Spinal cord (tissue), 10 donors: ENCODE data around the gene CPNE6. TPM values are rescaled to one million over a fixed set of nuclear protein-coding genes. Genes with fewer than 3 reads are reported as not detected.
"Not testable (repeated sequence)": the region's sequence is repeated elsewhere in the genome, so short reads cannot be mapped to it uniquely, and the experiment has no call there.

ENCODE experiments used
- DNase-seq, 6 donors: peaks; one replicate each; pipeline versions ENCODE4 v3.0.0 to v3.0.0-alpha.2; 2013 to 2015; ENCODE audit warnings: low spot score in 6 of 6, low read depth in 4 of 6
- H3K27ac ChIP-seq: one replicate; pipeline ENCODE4 v1.5.1; 2013; ENCODE audit warnings: low read depth, low read length, control low read depth
- H3K27me3 ChIP-seq: one replicate; pipeline ENCODE4 v1.6.1; 2013; ENCODE audit warnings: low read length; ENCODE audit not compliant: control insufficient read depth, insufficient read depth
- H3K36me3 ChIP-seq: one replicate; pipeline ENCODE4 v1.6.1; 2013; ENCODE audit warnings: low read length; ENCODE audit not compliant: control insufficient read depth, insufficient read depth
- H3K4me1 ChIP-seq: one replicate; pipeline ENCODE4 v1.6.1; 2013; ENCODE audit warnings: low read length; ENCODE audit not compliant: control insufficient read depth, insufficient read depth
- H3K4me3 ChIP-seq: one replicate; pipeline ENCODE4 v1.5.1; 2013; ENCODE audit warnings: low read depth, low read length, control low read depth
- H3K9me3 ChIP-seq: one replicate; pipeline ENCODE4 v1.6.1; 2013; ENCODE audit warnings: low read length; ENCODE audit not compliant: control insufficient read depth, insufficient read depth
- WGBS: methylation state at CpG from one replicate; pipeline ENCODE4 v1.1.5; 2013; ENCODE audit warnings: missing lambda C conversion rate; ENCODE audit not compliant: insufficient coverage; 5-methylcytosine and 5-hydroxymethylcytosine counted together
- long read RNA-seq, 4 donors: transcript quantifications; one replicate each; lab custom pipeline, GENCODE V29; 2026
- polyA plus RNA-seq, 2 donors: library from polyadenylated mRNA; unstranded; fragments of 120-200 nt; gene quantifications; one replicate each; pipeline ENCODE4 v1.2.1, GENCODE V29; 2013; ENCODE audit not compliant: insufficient read length in 2 of 2
- total RNA-seq, 2 donors: library from RNA; depleted of rRNA in 1 of 2; stranded (reverse); fragments of 120-200 nt in 1 of 2; fragments of >200 nt in 1 of 2; gene quantifications; one replicate each; pipeline versions ENCODE4 v1.2.3 to v1.2.4, GENCODE V29; 2013 to 2014
- donor health status: healthy.

CPNE6 gene
- total RNA-seq (10 to 100 TPM in 1 of 2 donors, 1 to 10 TPM in 1; 1.7 to 55.7 TPM), polyA plus RNA-seq (10 to 100 TPM; 14.1 to 15.1 TPM)
- long read RNA-seq, donor 1, result 0 reads
- long read RNA-seq, donor 2, result 0 reads
- long read RNA-seq, donor 3, result 0 reads
- long read RNA-seq, donor 4, result 0 reads

DNA sequence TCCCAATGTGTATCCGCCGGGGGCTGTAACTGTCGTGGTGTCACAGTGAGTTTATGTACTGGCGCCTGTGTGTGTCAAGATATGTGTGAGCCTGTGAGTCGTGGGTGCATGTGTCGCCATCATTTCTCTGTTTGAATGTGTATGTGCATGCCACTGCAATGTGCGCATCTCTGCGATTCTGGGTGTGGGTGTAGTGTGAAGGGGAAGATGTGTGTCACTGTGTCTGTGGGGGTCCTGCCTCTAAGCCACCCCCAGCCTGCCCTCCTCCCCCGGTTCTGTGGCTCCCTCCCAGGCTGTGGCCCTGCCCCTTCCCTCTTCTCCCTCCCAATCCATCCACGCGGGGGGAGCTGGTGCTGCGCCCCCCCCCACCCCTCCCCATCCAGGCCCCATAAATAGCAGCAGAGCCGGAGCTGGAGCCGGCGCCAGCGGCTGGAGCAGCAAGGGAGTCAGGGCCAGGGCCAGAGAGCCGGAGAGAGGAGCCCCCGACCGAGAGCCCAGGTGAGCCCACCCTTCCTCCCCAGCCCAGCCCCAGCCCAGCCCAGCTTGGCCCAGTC, at the start of gene CPNE6:
Gene CPNE6 (plus strand): TSS at position 419 of the 554 bp plus-strand sequence. CDS start 1,375 bp downstream, outside the sequence.
- H3K36me3 ChIP-seq, result peaks cover 27% of the 10 kb centered on the region
- H3K4me3 ChIP-seq, result no peak within 1 kb of the TSS
- no peaks in the 10 kb centered on the region for H3K9me3 ChIP-seq
- DNase-seq, result peak in 1 of 6 donors; percentile 49
- no peaks in the 10 kb centered on the region for H3K27me3 ChIP-seq
- H3K4me1 ChIP-seq, result peaks cover 40% of the 10 kb centered on the region
- WGBS, result 66% methylated on average over 14 of the region's 19 CpGs
- no peak within 1 kb of the TSS for H3K27ac ChIP-seq

DNA sequence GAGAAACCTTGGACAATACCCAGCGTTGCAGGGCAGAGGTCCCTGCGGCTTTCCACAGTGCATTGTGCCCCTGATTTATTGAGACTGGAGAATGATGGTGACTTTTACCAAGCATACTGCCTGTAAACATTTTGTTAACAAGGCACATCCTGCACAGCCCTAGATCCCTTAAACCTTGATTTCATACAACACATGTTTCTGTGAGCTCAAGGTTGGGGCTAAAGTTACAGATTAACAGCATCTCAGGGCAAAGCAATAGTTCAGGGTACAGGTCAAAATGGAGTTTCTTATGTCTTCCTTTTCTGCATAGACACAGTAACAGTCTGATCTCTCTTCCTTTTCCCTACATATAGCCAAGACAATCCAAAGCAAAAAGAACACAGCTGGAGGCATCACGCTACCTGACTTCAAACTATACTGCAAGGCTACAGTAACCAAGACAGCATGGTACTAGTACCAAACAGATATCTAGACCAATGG, 46.4 kb upstream of the CPNE6 start:
- H3K4me1 ChIP-seq, H3K4me3 ChIP-seq, H3K27ac ChIP-seq, DNase-seq, H3K9me3 ChIP-seq, H3K27me3 ChIP-seq, H3K36me3 ChIP-seq: not testable (repeated sequence)
- WGBS, result 73% methylated on average over 1 of the region's 3 CpGs

DNA sequence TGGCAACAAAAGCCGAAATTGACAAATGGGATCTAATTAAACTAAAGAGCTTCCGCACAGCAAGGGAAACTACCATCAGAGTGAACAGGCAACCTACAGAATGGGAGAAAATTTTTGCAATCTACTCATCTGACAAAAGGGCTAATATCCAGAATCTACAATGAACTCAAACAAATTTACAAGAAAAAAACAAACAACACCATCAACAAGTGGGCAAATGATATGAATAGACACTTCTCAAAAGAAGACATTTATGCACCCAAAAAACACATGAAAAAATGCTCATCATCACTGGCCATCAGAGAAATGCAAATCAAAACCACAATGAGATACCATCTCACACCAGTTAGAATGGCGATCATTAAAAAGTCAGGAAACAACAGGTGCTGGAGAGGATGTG, 41.7 kb upstream of the CPNE6 start:
- not testable (repeated sequence) for H3K27ac ChIP-seq, DNase-seq, H3K4me3 ChIP-seq, H3K27me3 ChIP-seq, H3K36me3 ChIP-seq, H3K4me1 ChIP-seq, H3K9me3 ChIP-seq
- no CpG with 5 or more reads among the region's 3 CpGs for WGBS

DNA sequence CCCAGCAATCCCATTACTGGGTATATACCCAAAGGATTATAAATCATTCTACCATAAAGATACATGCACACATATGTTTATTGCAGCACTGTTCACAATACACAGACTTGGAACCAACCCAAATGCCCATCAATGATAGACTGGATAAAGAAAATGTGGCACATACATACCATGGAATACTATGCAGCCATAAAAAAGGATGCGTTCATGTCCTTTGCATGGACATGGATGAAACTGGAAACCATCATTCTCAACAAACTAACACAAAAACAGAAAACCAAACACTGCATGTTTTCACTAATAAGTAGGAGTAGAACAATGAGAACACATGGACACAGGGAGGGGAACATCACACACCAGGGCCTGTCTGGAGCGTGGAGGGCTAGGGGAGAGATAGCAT, 40.0 kb upstream of the CPNE6 start:
- H3K27ac ChIP-seq, H3K9me3 ChIP-seq, H3K4me3 ChIP-seq, H3K27me3 ChIP-seq, DNase-seq, H3K4me1 ChIP-seq, H3K36me3 ChIP-seq: not testable (repeated sequence)
- no CpG with 5 or more reads among the region's 2 CpGs for WGBS

DNA sequence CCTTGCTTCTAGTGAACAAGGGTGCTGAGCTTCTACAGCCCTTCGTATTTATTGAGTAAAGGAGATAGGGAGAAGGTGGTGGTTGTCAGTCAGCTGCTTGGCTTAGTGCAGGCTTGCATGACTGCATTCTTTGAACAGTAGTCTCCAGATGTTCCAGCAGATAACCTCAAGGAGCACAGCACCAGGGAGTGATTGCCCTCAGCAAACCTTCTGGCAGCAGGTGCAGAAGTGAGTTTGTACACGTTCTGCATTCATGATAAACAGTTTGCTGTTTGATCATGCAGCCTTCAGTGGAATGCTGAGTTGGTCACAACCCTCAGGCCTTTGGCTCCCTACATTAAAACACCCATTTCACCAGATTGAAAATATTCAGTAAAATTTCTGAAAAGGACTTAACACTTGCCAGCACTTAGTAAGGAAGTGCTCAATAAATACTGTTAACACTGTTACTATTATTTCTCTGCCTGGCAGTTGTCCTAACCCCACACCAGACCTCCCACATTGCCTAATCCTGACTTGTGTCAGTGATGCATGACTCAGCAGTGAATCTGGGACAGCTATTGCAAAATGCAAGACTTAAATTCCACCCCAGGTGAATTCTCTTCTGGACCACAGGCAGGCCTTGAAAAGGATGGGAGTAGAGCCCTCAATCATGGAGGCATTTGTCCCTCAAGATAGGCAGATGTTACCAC, 38.5 kb upstream of the CPNE6 start:
- Histone ChIP-seq H3K4me3 (no peak overlapping the region), H3K27ac (no peak overlapping the region), H3K9me3 (no peaks in the 10 kb centered on the region), H3K36me3 (no peaks in the 10 kb centered on the region), H3K4me1 (peaks cover 7% of the 10 kb centered on the region), H3K27me3 (no peaks in the 10 kb centered on the region)
- WGBS, result 86% methylated on average over 1 of the region's 2 CpGs
- no peak for DNase-seq

DNA sequence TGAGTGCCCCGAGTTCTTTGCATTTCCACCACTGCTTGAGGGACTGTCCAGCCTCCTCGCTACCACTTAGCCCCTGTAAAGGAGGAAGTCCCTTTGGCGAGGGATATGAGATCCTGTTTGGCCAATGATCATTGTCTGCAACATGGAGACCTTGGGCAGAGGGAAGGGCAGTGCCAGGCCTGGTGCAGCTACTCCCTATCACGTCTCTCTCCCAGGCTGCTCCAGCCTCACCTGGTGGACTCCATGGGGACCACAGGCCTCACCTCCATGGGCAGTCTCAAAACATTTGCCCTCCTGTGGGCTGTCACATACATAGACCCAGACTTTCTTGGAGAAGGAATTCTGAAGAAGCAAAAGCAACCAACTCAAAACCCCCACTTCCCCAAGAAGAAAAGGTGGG, 35.6 kb upstream of the CPNE6 start:
- not testable (repeated sequence) for H3K27me3 ChIP-seq, H3K27ac ChIP-seq
- WGBS, result 33% methylated on average over 1 of the region's 4 CpGs

DNA sequence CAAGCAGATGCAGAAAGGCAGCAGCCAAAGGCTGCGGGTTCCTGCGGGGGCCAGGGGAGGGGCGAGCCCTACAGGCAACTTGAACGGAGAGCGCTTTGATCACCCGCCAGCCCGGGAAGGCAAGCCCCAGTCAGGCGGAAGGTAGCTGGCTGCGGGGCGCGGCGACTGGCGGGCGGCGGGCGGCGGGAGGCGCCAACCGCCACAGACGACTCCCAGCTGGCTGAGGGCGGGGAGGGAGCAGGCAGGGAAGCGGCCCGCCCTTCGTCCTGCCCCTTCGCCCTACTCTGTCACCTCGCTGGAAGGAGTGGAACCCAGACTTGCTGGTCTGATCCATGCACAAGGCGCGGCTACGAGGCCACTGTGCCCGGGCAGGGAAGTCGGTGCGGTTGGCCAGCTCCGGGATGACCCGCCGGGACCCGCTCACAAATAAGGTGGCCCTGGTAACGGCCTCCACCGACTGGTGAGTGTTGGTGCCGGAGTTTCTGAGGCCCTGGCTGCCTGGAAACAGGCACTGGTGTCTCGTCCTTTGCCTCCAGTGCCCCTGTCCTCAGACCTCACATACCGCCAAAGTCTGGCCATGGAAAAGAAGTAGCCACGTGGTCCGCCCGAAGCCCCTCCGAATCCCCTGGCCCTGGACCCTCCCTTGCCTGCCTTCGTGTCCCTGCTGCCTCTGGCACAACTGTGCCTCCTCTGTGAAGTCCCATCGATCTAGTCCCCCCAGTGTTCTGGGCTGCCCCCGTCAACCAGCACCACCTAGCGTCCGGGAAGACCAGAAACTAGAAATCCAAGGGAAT, 35.0 kb upstream of the CPNE6 start:
- peak overlapping the region; percentile 71 for H3K27ac ChIP-seq
- H3K27me3 ChIP-seq, result no peaks in the 10 kb centered on the region
- H3K9me3 ChIP-seq, result no peaks in the 10 kb centered on the region
- H3K4me1 ChIP-seq, result peaks cover 7% of the 10 kb centered on the region
- under 1% methylated on average over 50 of the region's 50 CpGs for WGBS
- H3K36me3 ChIP-seq, result no peaks in the 10 kb centered on the region
- peak in 4 of 6 donors; percentile 36 to 87 (median 66) for DNase-seq
- peak overlapping the region; percentile 49 for H3K4me3 ChIP-seq

More for the DNA sequence above, 35.6 kb upstream of the CPNE6 start:
- not testable (repeated sequence) for H3K9me3 ChIP-seq, DNase-seq, H3K4me1 ChIP-seq, H3K36me3 ChIP-seq
- peak overlapping the region; percentile 49 for H3K4me3 ChIP-seq

DNA sequence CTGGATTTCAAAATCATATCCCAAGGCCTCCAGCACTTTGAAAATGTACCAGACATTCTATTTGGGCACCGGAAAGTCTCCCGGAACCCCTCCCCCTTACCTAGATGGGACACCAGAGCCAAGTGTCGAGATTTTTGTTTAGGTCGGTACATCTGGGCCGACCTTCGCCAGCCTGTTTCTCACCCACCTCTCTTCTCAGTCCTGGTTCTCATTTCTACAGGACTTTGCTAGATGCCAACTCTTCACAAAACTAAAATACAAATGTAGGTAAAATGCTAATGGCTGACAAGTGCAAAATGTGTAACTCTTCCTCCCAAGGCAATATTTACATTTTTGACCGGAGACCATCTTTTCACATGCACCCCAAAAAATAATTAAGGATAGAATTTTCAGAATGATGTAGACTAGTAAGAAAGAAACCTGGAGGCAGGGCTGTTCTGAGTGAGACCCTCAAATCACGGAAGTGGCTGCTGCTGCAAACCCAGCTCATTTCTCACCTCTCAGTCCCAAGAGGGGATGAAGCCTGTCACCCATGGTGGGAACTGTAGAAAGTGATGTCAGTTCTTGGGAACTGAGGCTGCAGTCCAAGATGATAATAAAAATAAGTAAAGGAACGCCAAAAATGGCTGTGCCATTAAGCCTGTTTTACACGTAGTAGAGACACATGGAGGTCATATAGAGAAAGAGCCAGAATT, 34.3 kb upstream of the CPNE6 start:
- H3K27me3 ChIP-seq, H3K9me3 ChIP-seq, DNase-seq, H3K36me3 ChIP-seq, H3K4me1 ChIP-seq: not testable (repeated sequence)
- 31% methylated on average over 4 of the region's 10 CpGs for WGBS
- peak overlapping the region; percentile 71 for H3K27ac ChIP-seq
- peak overlapping the region; percentile 49 for H3K4me3 ChIP-seq

DNA sequence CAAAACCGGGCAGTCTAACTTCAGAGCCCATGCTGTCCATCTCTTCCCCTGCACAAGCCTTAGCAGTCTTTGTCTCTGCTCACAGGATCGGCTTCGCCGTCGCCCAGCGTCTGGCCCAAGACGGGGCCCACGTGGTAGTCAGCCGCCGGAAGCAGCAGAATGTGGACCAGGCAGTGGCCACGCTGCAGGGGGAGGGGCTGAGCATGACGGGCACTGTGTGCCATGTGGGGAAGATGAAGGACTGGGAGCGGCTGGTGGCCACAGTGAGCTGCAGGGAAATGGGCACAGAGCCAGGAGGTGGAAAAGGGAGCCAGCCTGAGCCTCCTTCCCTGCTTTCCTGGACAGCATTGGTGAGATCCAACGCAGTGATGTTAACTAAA, 33.7 kb upstream of the CPNE6 start:
- Histone ChIP-seq H3K9me3 (no peaks in the 10 kb centered on the region), H3K4me3 (no peak overlapping the region), H3K27ac (no peak overlapping the region), H3K36me3 (no peaks in the 10 kb centered on the region), H3K4me1 (peaks cover 7% of the 10 kb centered on the region), H3K27me3 (no peaks in the 10 kb centered on the region)
- WGBS, result 58% methylated on average over 13 of the region's 14 CpGs
- peak in 1 of 6 donors; percentile 14 for DNase-seq
